Lung (tissue), 12 donors: ENCODE data around the gene STXBP6. TPM values are rescaled to one million over a fixed set of nuclear protein-coding genes. Genes with fewer than 3 reads are reported as not detected.

Source experiments
- ATAC-seq: fragments of 200-7000 bp; cut with Tn5 transposase; one replicate; pipeline ENCODE4 v1.9.1; 2020; ENCODE audit warnings: moderate number of reproducible peaks; ENCODE audit not compliant: insufficient read depth, low FRiP score
- DNase-seq, 3 donors: peaks; one replicate each; pipeline ENCODE4 v3.0.0-alpha.2; 2013 to 2017
- H3K27ac ChIP-seq, 2 donors: one replicate each; pipeline ENCODE4 v1.5.1; 2013; ENCODE audit warnings: mild to moderate bottlenecking in 2 of 2, moderate library complexity in 2 of 2, control low read depth in 1 of 2, inconsistent platforms in 1 of 2, low read depth in 1 of 2, low read length in 1 of 2
- H3K27me3 ChIP-seq, 3 donors: one replicate each; pipeline ENCODE4 v1.5.1; 2013; ENCODE audit warnings: low read length in 2 of 3; ENCODE audit not compliant: control insufficient read depth in 3 of 3, insufficient read depth in 3 of 3
- H3K36me3 ChIP-seq, 4 donors: one replicate each; pipeline ENCODE4 v1.5.1; 2013; ENCODE audit warnings: low read length in 4 of 4, mild to moderate bottlenecking in 1 of 4, moderate library complexity in 1 of 4; ENCODE audit not compliant: control insufficient read depth in 4 of 4, insufficient read depth in 4 of 4
- H3K4me1 ChIP-seq, 5 donors: one replicate each; pipeline ENCODE4 v1.5.1; 2013; ENCODE audit warnings: low read length in 5 of 5, mild to moderate bottlenecking in 2 of 5, moderate library complexity in 1 of 5; ENCODE audit not compliant: control insufficient read depth in 5 of 5, insufficient read depth in 5 of 5
- H3K4me3 ChIP-seq: one replicate; pipeline ENCODE4 v1.5.1; 2013; ENCODE audit warnings: mild to moderate bottlenecking, control low read depth, moderate library complexity
- H3K9ac ChIP-seq, 2 donors: one replicate each; pipeline ENCODE4 v1.5.1; 2013; ENCODE audit warnings: low read length in 2 of 2, control low read depth in 1 of 2; ENCODE audit not compliant: insufficient read depth in 1 of 2
- H3K9me3 ChIP-seq, 4 donors: one replicate each; pipeline ENCODE4 v1.5.1; 2013; ENCODE audit warnings: low read length in 3 of 4, mild to moderate bottlenecking in 1 of 4, moderate library complexity in 1 of 4; ENCODE audit not compliant: control insufficient read depth in 4 of 4, insufficient read depth in 3 of 4
- CTCF ChIP-seq: IDR thresholded peaks from 2 replicates; pipeline ENCODE4 v1.5.1; 2012; ENCODE audit warnings: mild to moderate bottlenecking; ENCODE audit errors: control extremely low read depth, extremely low read depth
- WGBS, 2 donors: extraction: QIAGEN DNeasy Blood & Tissue Kit; methylation state at CpG; one replicate each; pipeline ENCODE4 v1.1.7; 2013; 5-methylcytosine and 5-hydroxymethylcytosine counted together
- polyA plus RNA-seq, 2 donors: library from polyadenylated mRNA; stranded (reverse); fragments of 200-250 nt; gene quantifications; one replicate each; pipeline ENCODE4 v1.2.1, GENCODE V29; 2013
- total RNA-seq, 2 donors: library from RNA; depleted of rRNA in 1 of 2; stranded (reverse); fragments of >200 nt in 1 of 2; gene quantifications; one replicate each; pipeline ENCODE4 v1.2.1, GENCODE V29; 2014 to 2021
- donor health status: control.
- donor health status: control.
- donor health status: Bipolar disorder and iron deficiency.
- donor health status: healthy.
- donor health status: DM: yes; HTN: yes; CAD: no.

STXBP6 gene
- total and polyA plus RNA-seq, 4 donors = 9.3 to 42.5 (median 10.5) TPM

- WGBS, 2 donors = 31 to 65% methylated on average over 2 of the region's 2 CpGs
- H3K36me3 ChIP-seq = peaks cover 0 to 4% (median 1%) of the 10 kb centered on the region in 4 donors
- H3K4me1 ChIP-seq = peaks cover 0 to 30% (median 6%) of the 10 kb centered on the region in 5 donors
- no peak for TF ChIP-seq CTCF
- H3K4me3 ChIP-seq = no peak overlapping the region
- H3K9ac ChIP-seq = no peak overlapping the region
- H3K9me3 ChIP-seq = no peaks in the 10 kb centered on the region
- DNase-seq = peak in 1 of 3 donors; percentile 32
- peak overlapping the region in 1 of 2 donors; percentile 45 for H3K27ac ChIP-seq
- ATAC-seq = no peak
- no peaks in the 10 kb centered on the region for H3K27me3 ChIP-seq
Observed at GRCh38 chr14:24944800-24945199, 105.1 kb downstream of the STXBP6 start.

DNA sequence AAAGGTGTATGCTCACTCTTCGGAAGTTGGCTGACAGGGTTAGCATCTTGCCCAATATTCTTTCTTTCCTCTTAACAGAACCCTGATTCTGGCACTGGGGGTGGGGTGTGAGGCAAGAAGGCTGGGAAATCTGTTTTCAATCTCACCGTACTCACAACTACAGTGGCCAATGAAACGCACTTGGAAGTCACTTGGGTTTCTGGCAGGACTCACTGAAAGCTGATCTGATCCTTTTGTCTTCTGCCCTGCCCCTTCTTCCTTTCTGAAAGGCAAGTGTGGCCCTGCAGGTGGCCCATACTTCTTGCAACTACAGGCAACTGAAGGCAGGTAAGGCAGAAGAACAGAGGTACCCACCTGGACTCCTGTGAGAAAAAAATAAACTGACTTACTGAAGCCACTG lies 106.9 kb downstream of the STXBP6 start:
- WGBS, 2 donors = 50 to 60% methylated on average over 3 of the region's 3 CpGs
- no peak for ATAC-seq
- TF ChIP-seq CTCF = no peak

DNA sequence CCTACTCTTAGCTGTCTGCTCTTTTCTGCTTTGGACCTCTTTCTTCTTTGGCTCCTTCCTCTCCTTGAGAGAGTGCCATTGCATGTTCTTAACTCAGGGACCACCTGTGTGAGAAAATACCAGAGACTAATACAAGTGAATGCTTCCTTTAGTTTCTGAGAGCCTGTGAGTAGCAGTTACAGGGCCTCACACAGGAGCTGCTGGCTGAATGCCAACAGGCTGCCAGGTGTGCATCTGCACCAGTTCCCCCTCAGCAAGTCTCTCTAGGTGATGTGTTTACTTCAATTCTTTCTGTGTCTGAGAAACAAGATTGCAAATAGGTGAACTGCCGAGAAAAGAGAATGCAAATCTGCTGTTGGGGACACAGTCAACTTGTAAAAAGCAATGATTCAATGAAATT lies 108.2 kb downstream of the STXBP6 start:
- peaks cover 1 to 38% (median 7%) of the 10 kb centered on the region in 5 donors for H3K4me1 ChIP-seq
- H3K4me3 ChIP-seq = no peak overlapping the region
- ATAC-seq = no peak
- peaks cover 0 to 4% (median 3%) of the 10 kb centered on the region in 4 donors for H3K36me3 ChIP-seq
- H3K9ac ChIP-seq = no peak overlapping the region
- H3K9me3 ChIP-seq = no peaks in the 10 kb centered on the region
- no peak overlapping the region for H3K27ac ChIP-seq
- DNase-seq = peak; percentile 58 to 76 (median 68)
- no peaks in the 10 kb centered on the region for H3K27me3 ChIP-seq
- no peak for TF ChIP-seq CTCF
- 87 to 97% methylated on average over 1 of the region's 1 CpG for WGBS, 2 donors

More for the DNA sequence above, 106.9 kb downstream of the STXBP6 start:
- peaks cover 1 to 35% (median 7%) of the 10 kb centered on the region in 5 donors for H3K4me1 ChIP-seq
- peak overlapping the region in 1 of 2 donors; percentile 13 for H3K27ac ChIP-seq
- H3K36me3 ChIP-seq = peaks cover 0 to 4% (median 3%) of the 10 kb centered on the region in 4 donors
- no peaks in the 10 kb centered on the region for H3K9me3 ChIP-seq
- no peak overlapping the region for H3K4me3 ChIP-seq
- peak in 2 of 3 donors; percentile 22 to 75 for DNase-seq
- no peak overlapping the region for H3K9ac ChIP-seq
- no peaks in the 10 kb centered on the region for H3K27me3 ChIP-seq
